ENCODE results near the gene FBXO36.

The FBXO36 gene

GRCh38 chr2:229927817-229928321 lies 5.6 kb downstream of the FBXO36 start:
- Histone ChIP-seq H3K4me3 (ENCODE audit: low read depth in 1 of 2, low read length in 2 of 2) (no peak overlapping the region), H3K9me3 (ENCODE audit: control insufficient read depth in 1 of 2, low read length in 2 of 2) (no peaks in the 10 kb centered on the region), H3K27ac (ENCODE audit: low read depth, low read length) (no peak overlapping the region), H3K9ac (ENCODE audit: low read depth in 1 of 2, low read length in 2 of 2) (no peak overlapping the region), H3K36me3 (ENCODE audit: control insufficient read depth in 1 of 2, insufficient read depth in 2 of 2, low read length in 2 of 2) (no peaks in the 10 kb centered on the region), H3K27me3 (ENCODE audit: control insufficient read depth in 1 of 2, insufficient read depth in 2 of 2, low read length in 2 of 2) (no peaks in the 10 kb centered on the region), H3K4me1 (ENCODE audit: control insufficient read depth in 1 of 2, insufficient read depth in 2 of 2, low read length in 2 of 2) (peaks cover 3 to 4% of the 10 kb centered on the region in 2 donors)

GRCh38 chr2:229930656-229931055 lies 8.4 kb downstream of the FBXO36 start:
- no peak overlapping the region for H3K9ac ChIP-seq (ENCODE audit: low read depth in 1 of 2, low read length in 2 of 2)
- H3K4me3 ChIP-seq (ENCODE audit: low read depth in 1 of 2, low read length in 2 of 2) = no peak overlapping the region
- H3K27me3 ChIP-seq (ENCODE audit: control insufficient read depth in 1 of 2, insufficient read depth in 2 of 2, low read length in 2 of 2) = no peaks in the 10 kb centered on the region
- H3K36me3 ChIP-seq (ENCODE audit: control insufficient read depth in 1 of 2, insufficient read depth in 2 of 2, low read length in 2 of 2) = peaks cover 0 to 4% of the 10 kb centered on the region in 2 donors
- no peak overlapping the region for H3K27ac ChIP-seq (ENCODE audit: low read depth, low read length)
- H3K4me1 ChIP-seq (ENCODE audit: control insufficient read depth in 1 of 2, insufficient read depth in 2 of 2, low read length in 2 of 2) = no peaks in the 10 kb centered on the region
- no peaks in the 10 kb centered on the region for H3K9me3 ChIP-seq (ENCODE audit: control insufficient read depth in 1 of 2, low read length in 2 of 2)

GRCh38 chr2:229931241-229931640 lies 8.9 kb downstream of the FBXO36 start:
- no peak overlapping the region for H3K9ac ChIP-seq (ENCODE audit: low read depth in 1 of 2, low read length in 2 of 2)
- no peaks in the 10 kb centered on the region for H3K9me3 ChIP-seq (ENCODE audit: control insufficient read depth in 1 of 2, low read length in 2 of 2)
- no peak overlapping the region for H3K4me3 ChIP-seq (ENCODE audit: low read depth in 1 of 2, low read length in 2 of 2)
- H3K36me3 ChIP-seq (ENCODE audit: control insufficient read depth in 1 of 2, insufficient read depth in 2 of 2, low read length in 2 of 2) = peaks cover 0 to 4% of the 10 kb centered on the region in 2 donors
- H3K27ac ChIP-seq (ENCODE audit: low read depth, low read length) = no peak overlapping the region
- H3K27me3 ChIP-seq (ENCODE audit: control insufficient read depth in 1 of 2, insufficient read depth in 2 of 2, low read length in 2 of 2) = no peaks in the 10 kb centered on the region
- H3K4me1 ChIP-seq (ENCODE audit: control insufficient read depth in 1 of 2, insufficient read depth in 2 of 2, low read length in 2 of 2) = no peaks in the 10 kb centered on the region

- Histone ChIP-seq H3K27ac (ENCODE audit: low read depth, low read length) (no peak overlapping the region), H3K36me3 (ENCODE audit: control insufficient read depth in 1 of 2, insufficient read depth in 2 of 2, low read length in 2 of 2) (peaks cover 0 to 4% of the 10 kb centered on the region in 2 donors), H3K9me3 (ENCODE audit: control insufficient read depth in 1 of 2, low read length in 2 of 2) (no peaks in the 10 kb centered on the region)
Measured at GRCh38 chr2:229937537-229937936, 15.2 kb downstream of the FBXO36 start.

GRCh38 chr2:229942671-229943070 lies 20.4 kb downstream of the FBXO36 start:
- Histone ChIP-seq H3K4me3 (ENCODE audit: low read depth in 1 of 2, low read length in 2 of 2) (no peak overlapping the region), H3K9ac (ENCODE audit: low read depth in 1 of 2, low read length in 2 of 2) (no peak overlapping the region), H3K27me3 (ENCODE audit: control insufficient read depth in 1 of 2, insufficient read depth in 2 of 2, low read length in 2 of 2) (no peaks in the 10 kb centered on the region), H3K9me3 (ENCODE audit: control insufficient read depth in 1 of 2, low read length in 2 of 2) (no peaks in the 10 kb centered on the region), H3K27ac (ENCODE audit: low read depth, low read length) (no peak overlapping the region), H3K36me3 (ENCODE audit: control insufficient read depth in 1 of 2, insufficient read depth in 2 of 2, low read length in 2 of 2) (no peaks in the 10 kb centered on the region), H3K4me1 (ENCODE audit: control insufficient read depth in 1 of 2, insufficient read depth in 2 of 2, low read length in 2 of 2) (no peaks in the 10 kb centered on the region)

More at GRCh38 chr2:229937537-229937936, 15.2 kb downstream of the FBXO36 start:
- H3K4me1 ChIP-seq (ENCODE audit: control insufficient read depth in 1 of 2, insufficient read depth in 2 of 2, low read length in 2 of 2) = no peaks in the 10 kb centered on the region
- H3K27me3 ChIP-seq (ENCODE audit: control insufficient read depth in 1 of 2, insufficient read depth in 2 of 2, low read length in 2 of 2) = no peaks in the 10 kb centered on the region
- no peak overlapping the region for H3K4me3 ChIP-seq (ENCODE audit: low read depth in 1 of 2, low read length in 2 of 2)
- H3K9ac ChIP-seq (ENCODE audit: low read depth in 1 of 2, low read length in 2 of 2) = no peak overlapping the region

GRCh38 chr2:229943171-229943570 lies 20.9 kb downstream of the FBXO36 start:
- Histone ChIP-seq H3K4me3 (ENCODE audit: low read depth in 1 of 2, low read length in 2 of 2) (no peak overlapping the region), H3K27me3 (ENCODE audit: control insufficient read depth in 1 of 2, insufficient read depth in 2 of 2, low read length in 2 of 2) (no peaks in the 10 kb centered on the region), H3K27ac (ENCODE audit: low read depth, low read length) (no peak overlapping the region), H3K9me3 (ENCODE audit: control insufficient read depth in 1 of 2, low read length in 2 of 2) (no peaks in the 10 kb centered on the region), H3K9ac (ENCODE audit: low read depth in 1 of 2, low read length in 2 of 2) (no peak overlapping the region), H3K36me3 (ENCODE audit: control insufficient read depth in 1 of 2, insufficient read depth in 2 of 2, low read length in 2 of 2) (no peaks in the 10 kb centered on the region), H3K4me1 (ENCODE audit: control insufficient read depth in 1 of 2, insufficient read depth in 2 of 2, low read length in 2 of 2) (no peaks in the 10 kb centered on the region)

GRCh38 chr2:229943770-229944449 lies 21.6 kb downstream of the FBXO36 start:
- no peaks in the 10 kb centered on the region for H3K4me1 ChIP-seq (ENCODE audit: control insufficient read depth in 1 of 2, insufficient read depth in 2 of 2, low read length in 2 of 2)
- no peak overlapping the region for H3K4me3 ChIP-seq (ENCODE audit: low read depth in 1 of 2, low read length in 2 of 2)
- H3K36me3 ChIP-seq (ENCODE audit: control insufficient read depth in 1 of 2, insufficient read depth in 2 of 2, low read length in 2 of 2) = no peaks in the 10 kb centered on the region
- no peak overlapping the region for H3K9ac ChIP-seq (ENCODE audit: low read depth in 1 of 2, low read length in 2 of 2)
- no peaks in the 10 kb centered on the region for H3K27me3 ChIP-seq (ENCODE audit: control insufficient read depth in 1 of 2, insufficient read depth in 2 of 2, low read length in 2 of 2)
- H3K9me3 ChIP-seq (ENCODE audit: control insufficient read depth in 1 of 2, low read length in 2 of 2) = no peaks in the 10 kb centered on the region
- no peak overlapping the region for H3K27ac ChIP-seq (ENCODE audit: low read depth, low read length)

GRCh38 chr2:229945975-229946374 lies 23.7 kb downstream of the FBXO36 start:
- Histone ChIP-seq H3K27ac (ENCODE audit: low read depth, low read length) (no peak overlapping the region), H3K4me1 (ENCODE audit: control insufficient read depth in 1 of 2, insufficient read depth in 2 of 2, low read length in 2 of 2) (no peaks in the 10 kb centered on the region), H3K9ac (ENCODE audit: low read depth in 1 of 2, low read length in 2 of 2) (no peak overlapping the region), H3K9me3 (ENCODE audit: control insufficient read depth in 1 of 2, low read length in 2 of 2) (no peaks in the 10 kb centered on the region), H3K4me3 (ENCODE audit: low read depth in 1 of 2, low read length in 2 of 2) (no peak overlapping the region), H3K36me3 (ENCODE audit: control insufficient read depth in 1 of 2, insufficient read depth in 2 of 2, low read length in 2 of 2) (no peaks in the 10 kb centered on the region), H3K27me3 (ENCODE audit: control insufficient read depth in 1 of 2, insufficient read depth in 2 of 2, low read length in 2 of 2) (no peaks in the 10 kb centered on the region)

GRCh38 chr2:229947544-229947943 lies 25.2 kb downstream of the FBXO36 start:
- no peaks in the 10 kb centered on the region for H3K4me1 ChIP-seq (ENCODE audit: control insufficient read depth in 1 of 2, insufficient read depth in 2 of 2, low read length in 2 of 2)
- H3K9ac ChIP-seq (ENCODE audit: low read depth in 1 of 2, low read length in 2 of 2) = no peak overlapping the region
- no peak overlapping the region for H3K27ac ChIP-seq (ENCODE audit: low read depth, low read length)
- no peak overlapping the region for H3K4me3 ChIP-seq (ENCODE audit: low read depth in 1 of 2, low read length in 2 of 2)
- no peaks in the 10 kb centered on the region for H3K9me3 ChIP-seq (ENCODE audit: control insufficient read depth in 1 of 2, low read length in 2 of 2)
- H3K27me3 ChIP-seq (ENCODE audit: control insufficient read depth in 1 of 2, insufficient read depth in 2 of 2, low read length in 2 of 2) = no peaks in the 10 kb centered on the region
- no peaks in the 10 kb centered on the region for H3K36me3 ChIP-seq (ENCODE audit: control insufficient read depth in 1 of 2, insufficient read depth in 2 of 2, low read length in 2 of 2)

- H3K9me3 ChIP-seq (ENCODE audit: control insufficient read depth in 1 of 2, low read length in 2 of 2) = no peaks in the 10 kb centered on the region
- no peaks in the 10 kb centered on the region for H3K36me3 ChIP-seq (ENCODE audit: control insufficient read depth in 1 of 2, insufficient read depth in 2 of 2, low read length in 2 of 2)
Measured at GRCh38 chr2:229952256-229952835, 30.0 kb downstream of the FBXO36 start.

More at GRCh38 chr2:229952256-229952835, 30.0 kb downstream of the FBXO36 start:
- Histone ChIP-seq H3K27ac (ENCODE audit: low read depth, low read length) (no peak overlapping the region), H3K27me3 (ENCODE audit: control insufficient read depth in 1 of 2, insufficient read depth in 2 of 2, low read length in 2 of 2) (no peaks in the 10 kb centered on the region), H3K9ac (ENCODE audit: low read depth in 1 of 2, low read length in 2 of 2) (no peak overlapping the region), H3K4me3 (ENCODE audit: low read depth in 1 of 2, low read length in 2 of 2) (no peak overlapping the region), H3K4me1 (ENCODE audit: control insufficient read depth in 1 of 2, insufficient read depth in 2 of 2, low read length in 2 of 2) (no peaks in the 10 kb centered on the region)

Data from duodenal mucosa (tissue), 2 donors.